K562 (cell line): ENCODE measurements around the gene TUBA1B. TPM values are rescaled to one million over a fixed set of nuclear protein-coding genes. Genes with fewer than 3 reads are reported as not detected.

Experiments
- ARID2 ChIP-seq: fragments of 450-650 bp; IDR thresholded peaks from 2 replicates; pipeline ENCODE4 v1.6.1; 2017; ENCODE audit warnings: antibody characterized with exemption, mild to moderate bottlenecking
- BACH1 ChIP-seq: fragments of 200-800 bp; sonication (Bioruptor generic); IDR thresholded peaks from 2 replicates; pipeline ENCODE4 v1.6.1; 2016; ENCODE audit warnings: missing genetic modification characterization, missing compliant biosample characterization
- CBX1 ChIP-seq: sonication (generic); IDR thresholded peaks from 2 replicates; pipeline ENCODE4 v1.6.1; 2016; ENCODE audit warnings: antibody characterized with exemption, low read depth, mild to moderate bottlenecking
- CC2D1A ChIP-seq: fragments of 450-650 bp; IDR thresholded peaks from 2 replicates; pipeline ENCODE4 v1.6.1; 2017; ENCODE audit warnings: mild to moderate bottlenecking
- CGGBP1 ChIP-seq: fragments of 250-450 bp; sonication (Bioruptor Pico); IDR thresholded peaks from 2 replicates; pipeline ENCODE4 v1.9.0; 2021; ENCODE audit warnings: mild to moderate bottlenecking
- CHCHD3 ChIP-seq: fragments of 250-450 bp; sonication (Bioruptor Pico); IDR thresholded peaks from 2 replicates; pipeline ENCODE4 v2.1.2; 2022; ENCODE audit warnings: mild to moderate bottlenecking
- ESRRB ChIP-seq: fragments of 250-450 bp; sonication (Bioruptor Pico); IDR thresholded peaks from 2 replicates; pipeline ENCODE4 v1.5.0; 2020; ENCODE audit warnings: mild to moderate bottlenecking, moderate library complexity, borderline replicate concordance
- JUN ChIP-seq, 2 experiments: sonication (generic) in 1 of 2; formaldehyde crosslinking in 1 of 2; IDR thresholded peaks; 2 replicates each; pipeline versions ENCODE4 v1.6.1 to v1.8.0; 2012 to 2022; ENCODE audit warnings: borderline replicate concordance in 2 of 2, mild to moderate bottlenecking in 2 of 2, improper control_type of control experiment in 1 of 2, low read depth in 1 of 2, low read length in 1 of 2, missing genetic modification reagents in 1 of 2
- KAT2B ChIP-seq: IDR thresholded peaks from one replicate; pipeline ENCODE4 v1.6.1; 2012; ENCODE audit warnings: low read depth, mild to moderate bottlenecking, control low read depth, inconsistent platforms, low read length, moderate library complexity
- KLF16 ChIP-seq: IDR thresholded peaks from 2 replicates; pipeline ENCODE4 v1.6.1; 2016; ENCODE audit warnings: antibody characterized with exemption
- MCM2 ChIP-seq: fragments of 450-650 bp; IDR thresholded peaks from 2 replicates; pipeline ENCODE4 v1.6.1; 2017; ENCODE audit warnings: low read depth, mild to moderate bottlenecking
- MTA3 ChIP-seq: fragments of 450-650 bp; formaldehyde crosslinking; IDR thresholded peaks from 2 replicates; pipeline ENCODE4 v1.6.1; 2017; ENCODE audit warnings: mild to moderate bottlenecking, borderline replicate concordance
- MTF1 ChIP-seq: fragments of 250-450 bp; sonication (Bioruptor Pico); IDR thresholded peaks from 2 replicates; pipeline ENCODE4 v1.9.0; 2021; ENCODE audit warnings: moderate library complexity, mild to moderate bottlenecking, inconsistent platforms, borderline replicate concordance
- MYNN ChIP-seq, 2 experiments: sonication (generic); formaldehyde crosslinking in 1 of 2; IDR thresholded peaks; 2 replicates each; pipeline versions ENCODE4 v1.5.0 to v1.6.1; 2016 to 2020; ENCODE audit warnings: antibody characterized with exemption in 1 of 2, missing genetic modification reagents in 1 of 2
- PML ChIP-seq: IDR thresholded peaks from 2 replicates; pipeline ENCODE4 v1.6.1; 2012; ENCODE audit warnings: low read length, inconsistent platforms
- POLR2B ChIP-seq: fragments of 450-650 bp; IDR thresholded peaks from 2 replicates; pipeline ENCODE4 v1.6.1; 2018; ENCODE audit warnings: low read depth; ENCODE audit not compliant: partially characterized antibody
- POLR2H ChIP-seq: IDR thresholded peaks from 2 replicates; pipeline ENCODE4 v1.6.1; 2016; ENCODE audit warnings: missing genetic modification characterization, low read depth, mild to moderate bottlenecking, control low read depth, missing compliant biosample characterization, moderate library complexity
- SLC30A9 ChIP-seq: fragments of 250-450 bp; sonication (Bioruptor Pico); IDR thresholded peaks from 2 replicates; pipeline ENCODE4 v1.8.0; 2022; ENCODE audit warnings: mild to moderate bottlenecking, moderate library complexity
- SNIP1 ChIP-seq: fragments of 450-650 bp; IDR thresholded peaks from 2 replicates; pipeline ENCODE4 v1.7.1; 2017; ENCODE audit warnings: low read depth, mild to moderate bottlenecking
- TFAM ChIP-seq: fragments of 250-450 bp; sonication (Bioruptor Pico); conservative IDR thresholded peaks from 2 replicates; pipeline ENCODE4 v1.5.0; 2021; ENCODE audit warnings: mild to moderate bottlenecking, moderate library complexity
- THAP12 ChIP-seq: fragments of 250-450 bp; sonication (Bioruptor Pico); IDR thresholded peaks from 2 replicates; pipeline ENCODE4 v1.9.0; 2021; ENCODE audit warnings: mild to moderate bottlenecking, inconsistent platforms
- ZBTB43 ChIP-seq: sonication (generic); formaldehyde crosslinking; IDR thresholded peaks from 2 replicates; pipeline ENCODE4 v1.8.0; 2023; ENCODE audit warnings: mild to moderate bottlenecking, missing genetic modification reagents
- ZNF584 ChIP-seq: fragments of 200-800 bp; sonication (Bioruptor generic); IDR thresholded peaks from 2 replicates; pipeline ENCODE4 v1.6.1; 2016; ENCODE audit warnings: low read depth, mild to moderate bottlenecking, missing genetic modification characterization, missing compliant biosample characterization
- polyA plus RNA-seq, 8 experiments: library from polyadenylated mRNA; depleted of rRNA in 4 of 8; stranded (reverse) in 5 of 8; unstranded in 3 of 8; fragments of >200 nt; fragmentation: Nextera tagmentation in 2 of 8; fragmentation: Illumina TruSeq in 1 of 8; extraction: Ambion mirVana in 2 of 8; extraction: Trizol in 1 of 8; gene quantifications; 2 replicates each; pipeline versions ENCODE4 v1.2.1 to v1.2.3, GENCODE V29; 2011 to 2014; ENCODE audit warnings: inconsistent platforms in 1 of 8, missing spikeins in 1 of 8
- total RNA-seq, 7 experiments: library from RNA; depleted of rRNA in 6 of 7; stranded (reverse); fragments of >200 nt in 6 of 7; fragmentation: Illumina TruSeq in 2 of 7; extraction: Trizol in 2 of 7; gene quantifications; 2 replicates each; pipeline versions ENCODE4 v1.2.1 to v1.2.3, GENCODE V29; 2011 to 2021; ENCODE audit warnings: low replicate concordance in 1 of 7

TUBA1B gene
- total and polyA plus RNA-seq, 9 of the 15 experiments (the other 6 are each of a cell fraction or from before 2014, with no cell fraction given): 2,189 to 4,624 (median 2,628) TPM

- TF ChIP-seq THAP12: no peak
- no peak for TF ChIP-seq SLC30A9 (CRISPR knock-in tag)
- no peak for TF ChIP-seq BACH1 (tag)
- TF ChIP-seq MTF1: no peak
- 0 out of 2 replicates have a peak, but pooled peaks have one; percentile 12 for TF ChIP-seq ARID2
- TF ChIP-seq MCM2: no peak
- no peak for TF ChIP-seq MYNN (IDR thresholded peaks at IDR 0.05)
- TF ChIP-seq MYNN (CRISPR knock-in tag; IDR thresholded peaks at IDR 0.05): no peak
- no peak for TF ChIP-seq POLR2H
- peak; percentile 40; the same call in 1 of the 2 replicates for TF ChIP-seq KLF16
- no peak for TF ChIP-seq POLR2B
- TF ChIP-seq KAT2B: no peak
- TF ChIP-seq CGGBP1: no peak
- TF ChIP-seq MTA3: peak; percentile 53; the same call in 1 of the 2 replicates
- TF ChIP-seq CHCHD3 (CRISPR knock-in tag): no peak
- TF ChIP-seq ZBTB43 (CRISPR knock-in tag): no peak
- no peak for TF ChIP-seq CBX1
- TF ChIP-seq ESRRB: no peak
- no peak for TF ChIP-seq ZNF584
- TF ChIP-seq TFAM (CRISPR knock-in tag): no peak
- 0 out of 2 replicates have a peak, but pooled peaks have one; percentile 41 for TF ChIP-seq CC2D1A
- no peak for TF ChIP-seq PML
- TF ChIP-seq SNIP1: no peak
- no peak for TF ChIP-seq JUN (IDR thresholded peaks at IDR 0.05; ENCODE audit: borderline replicate concordance, low read depth, low read length)
- TF ChIP-seq JUN (CRISPR knock-in tag; IDR thresholded peaks at IDR 0.05; ENCODE audit: borderline replicate concordance): no peak
Observed at GRCh38 chr12:49098035-49098451, 33.2 kb downstream of the TUBA1B start (continued).
